Ectodermal cell (in vitro differentiated cells): ENCODE results near the gene DLG3.

Experiments used
- H3K27ac ChIP-seq: 2 replicates; pipeline ENCODE4 v1.7.0; 2013; ENCODE audit warnings: mild to moderate bottlenecking, low read depth, low read length; ENCODE audit not compliant: insufficient read depth, poor library complexity, severe bottlenecking
- H3K27me3 ChIP-seq: 2 replicates; pipeline ENCODE4 v1.7.0; 2013; ENCODE audit warnings: mild to moderate bottlenecking, low read length; ENCODE audit not compliant: insufficient read depth, control insufficient read depth, poor library complexity, severe bottlenecking
- H3K36me3 ChIP-seq: one replicate; pipeline ENCODE4 v1.7.0; 2013; ENCODE audit warnings: low read length; ENCODE audit not compliant: control insufficient read depth, insufficient read depth
- H3K4me1 ChIP-seq: one replicate; pipeline ENCODE4 v1.7.0; 2013; ENCODE audit warnings: low read length; ENCODE audit not compliant: control insufficient read depth, insufficient read depth
- H3K4me3 ChIP-seq: 2 replicates; pipeline ENCODE4 v1.7.0; 2013; ENCODE audit warnings: low read depth, low read length, control low read depth; ENCODE audit not compliant: insufficient read depth
- H3K9me3 ChIP-seq: 2 replicates; pipeline ENCODE4 v1.7.0; 2013; ENCODE audit warnings: mild to moderate bottlenecking, low read length, moderate library complexity; ENCODE audit not compliant: control insufficient read depth
- WGBS, 2 experiments: methylation state at CpG; one replicate each; pipeline ENCODE4 v1.1.7; 2013; ENCODE audit warnings: missing lambda C conversion rate in 2 of 2; 5-methylcytosine and 5-hydroxymethylcytosine counted together

DLG3 gene

GRCh38 chrX:70453024-70453618 is 8.5 kb downstream of the DLG3 start:
- H3K9me3 ChIP-seq = no peaks in the 10 kb centered on the region
- H3K4me3 ChIP-seq = no peak overlapping the region
- no peak overlapping the region for H3K27ac ChIP-seq
- no peaks in the 10 kb centered on the region for H3K27me3 ChIP-seq
- no peaks in the 10 kb centered on the region for H3K36me3 ChIP-seq
- H3K4me1 ChIP-seq = no peaks in the 10 kb centered on the region
- WGBS, 2 experiments = 83 to 87% methylated on average over 5 of the region's 5 CpGs

GRCh38 chrX:70454441-70455365 is 10.1 kb downstream of the DLG3 start:
- H3K36me3 ChIP-seq = no peaks in the 10 kb centered on the region
- H3K4me1 ChIP-seq = no peaks in the 10 kb centered on the region
- peak overlapping the region; percentile 83 for H3K27ac ChIP-seq
- H3K9me3 ChIP-seq = no peaks in the 10 kb centered on the region
- peak overlapping the region; percentile 64 for H3K4me3 ChIP-seq
- no peaks in the 10 kb centered on the region for H3K27me3 ChIP-seq
- WGBS, 2 experiments = 0 to 1% methylated on average over 43 to 47 of the region's 48 CpGs

- no peaks in the 10 kb centered on the region for H3K9me3 ChIP-seq
- peaks cover 4% of the 10 kb centered on the region for H3K36me3 ChIP-seq
- H3K4me1 ChIP-seq = no peaks in the 10 kb centered on the region
- peak overlapping the region; percentile 83 for H3K27ac ChIP-seq
- WGBS, 2 experiments = 0% methylated on average over 28 to 32 of the region's 32 CpGs
- no peaks in the 10 kb centered on the region for H3K27me3 ChIP-seq
- H3K4me3 ChIP-seq = peak overlapping the region; percentile 64
Measured at GRCh38 chrX:70455366-70456202, 10.9 kb downstream of the DLG3 start.

GRCh38 chrX:70456256-70456655 is 11.6 kb downstream of the DLG3 start:
- WGBS, 2 experiments = 6 to 27% methylated on average over 2 of the region's 2 CpGs
- Histone ChIP-seq H3K4me3 (peak overlapping the region; percentile 64), H3K27me3 (no peaks in the 10 kb centered on the region), H3K36me3 (peaks cover 4% of the 10 kb centered on the region), H3K27ac (no peak overlapping the region), H3K4me1 (no peaks in the 10 kb centered on the region), H3K9me3 (no peaks in the 10 kb centered on the region)

GRCh38 chrX:70461026-70461425 is 16.4 kb downstream of the DLG3 start:
- Histone ChIP-seq H3K4me1 (no peaks in the 10 kb centered on the region), H3K27ac (no peak overlapping the region), H3K36me3 (peaks cover 4% of the 10 kb centered on the region), H3K27me3 (no peaks in the 10 kb centered on the region), H3K9me3 (no peaks in the 10 kb centered on the region), H3K4me3 (no peak overlapping the region)
- WGBS, 2 experiments = 89 to 92% methylated on average over 2 of the region's 2 CpGs

GRCh38 chrX:70464051-70464450 is 19.4 kb downstream of the DLG3 start:
- Histone ChIP-seq H3K27ac (no peak overlapping the region), H3K27me3 (no peaks in the 10 kb centered on the region), H3K4me3 (no peak overlapping the region), H3K4me1 (no peaks in the 10 kb centered on the region), H3K9me3 (no peaks in the 10 kb centered on the region), H3K36me3 (peaks cover 4% of the 10 kb centered on the region)

GRCh38 chrX:70466968-70467367 is 22.3 kb downstream of the DLG3 start:
- no peaks in the 10 kb centered on the region for H3K4me1 ChIP-seq
- H3K27ac ChIP-seq = no peak overlapping the region
- no peaks in the 10 kb centered on the region for H3K9me3 ChIP-seq
- no peaks in the 10 kb centered on the region for H3K36me3 ChIP-seq
- no peak overlapping the region for H3K4me3 ChIP-seq
- no peaks in the 10 kb centered on the region for H3K27me3 ChIP-seq

GRCh38 chrX:70468709-70469108 is 24.1 kb downstream of the DLG3 start:
- Histone ChIP-seq H3K27ac (no peak overlapping the region), H3K27me3 (no peaks in the 10 kb centered on the region), H3K4me3 (no peak overlapping the region), H3K36me3 (no peaks in the 10 kb centered on the region), H3K9me3 (no peaks in the 10 kb centered on the region), H3K4me1 (no peaks in the 10 kb centered on the region)
- no CpG with 5 or more reads among the region's 1 CpG for WGBS, 2 experiments

GRCh38 chrX:70470850-70471289 is 26.2 kb downstream of the DLG3 start:
- WGBS, 2 experiments = 96 to 100% methylated on average over 2 to 3 of the region's 3 CpGs
- H3K9me3 ChIP-seq = no peaks in the 10 kb centered on the region
- H3K27me3 ChIP-seq = no peaks in the 10 kb centered on the region
- peaks cover 4% of the 10 kb centered on the region for H3K36me3 ChIP-seq
- H3K4me1 ChIP-seq = peaks cover 5% of the 10 kb centered on the region
- H3K4me3 ChIP-seq = no peak overlapping the region
- H3K27ac ChIP-seq = no peak overlapping the region
